ENCODE measurements around the gene EPHA3.

GRCh38 chr3:89212619-89213018 is 105.2 kb downstream of the EPHA3 start:
- TF ChIP-seq CTCF (IDR thresholded peaks at IDR 0.05) (no peak), POLR2A (IDR thresholded peaks at IDR 0.05) (no peak)
